Fibroblast of lung (primary cell): ENCODE measurements around the gene SLC24A3.

Source experiments
- CTCF ChIP-seq, 2 donors: IDR thresholded peaks in 1 of 2; conservative IDR thresholded peaks in 1 of 2; 1 replicate in 1 of 2; 2 replicates in 1 of 2; pipeline ENCODE4 v1.5.1; 2011 to 2012; ENCODE audit warnings: low read length in 2 of 2, control low read depth in 1 of 2, inconsistent platforms in 1 of 2, low read depth in 1 of 2, mild to moderate bottlenecking in 1 of 2
- EZH2 ChIP-seq: IDR thresholded peaks from 2 replicates; pipeline ENCODE4 v1.5.1; 2012; ENCODE audit warnings: low read length, control low read depth, mild to moderate bottlenecking; ENCODE audit errors: missing control alignments

GRCh38 chr20:19284400-19285178, 72.1 kb downstream of the SLC24A3 start:
- TF ChIP-seq CTCF (conservative IDR thresholded peaks at IDR 0.05 in 1 of 2, IDR thresholded peaks at IDR 0.05 in 1 of 2; ENCODE audit: low read depth in 1 of 2, low read length in 2 of 2) (no peak), EZH2 (no peak)
